ES-I3 (cell line): ENCODE results near the gene GALNT13.

Experiments
- H3K36me3 ChIP-seq: 2 replicates; pipeline ENCODE4 v1.6.1; 2013; ENCODE audit warnings: mild to moderate bottlenecking, low read length, control low read depth, moderate library complexity; ENCODE audit not compliant: insufficient read depth
- H3K4me1 ChIP-seq: 2 replicates; pipeline ENCODE4 v1.6.1; 2013; ENCODE audit warnings: mild to moderate bottlenecking, control low read depth, low read length; ENCODE audit not compliant: insufficient read depth
- H3K9ac ChIP-seq: 2 replicates; pipeline ENCODE4 v1.6.1; 2013; ENCODE audit warnings: low read depth, mild to moderate bottlenecking, low read length, moderate library complexity
- H3K9me3 ChIP-seq: 2 replicates; pipeline ENCODE4 v1.6.1; 2013; ENCODE audit warnings: mild to moderate bottlenecking, low read length, moderate library complexity; ENCODE audit not compliant: control insufficient read depth, insufficient read depth

Gene GALNT13

DNA sequence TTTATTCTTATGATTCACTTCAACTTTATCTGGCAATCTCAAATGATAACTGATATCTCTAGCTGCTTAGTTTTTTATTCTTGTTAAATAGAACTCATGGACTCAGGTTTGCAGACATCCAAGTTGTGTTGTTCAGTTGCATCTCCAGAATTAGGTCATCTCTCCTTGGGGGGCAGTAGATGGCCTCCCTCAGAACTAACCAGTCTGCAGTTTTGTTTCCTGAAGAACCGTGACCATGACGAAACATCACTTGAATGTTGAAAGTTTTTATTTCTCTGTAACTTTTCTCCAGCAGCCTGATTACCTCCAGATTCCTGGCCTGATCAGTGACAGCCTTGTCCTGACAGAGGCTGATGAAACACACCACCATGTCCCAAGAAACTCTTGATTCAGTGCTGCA is 321.5 kb downstream of the GALNT13 start:
- H3K36me3 ChIP-seq = no peaks in the 10 kb centered on the region
- no peaks in the 10 kb centered on the region for H3K4me1 ChIP-seq
- H3K9ac ChIP-seq = no peak overlapping the region
- H3K9me3 ChIP-seq = no peaks in the 10 kb centered on the region

DNA sequence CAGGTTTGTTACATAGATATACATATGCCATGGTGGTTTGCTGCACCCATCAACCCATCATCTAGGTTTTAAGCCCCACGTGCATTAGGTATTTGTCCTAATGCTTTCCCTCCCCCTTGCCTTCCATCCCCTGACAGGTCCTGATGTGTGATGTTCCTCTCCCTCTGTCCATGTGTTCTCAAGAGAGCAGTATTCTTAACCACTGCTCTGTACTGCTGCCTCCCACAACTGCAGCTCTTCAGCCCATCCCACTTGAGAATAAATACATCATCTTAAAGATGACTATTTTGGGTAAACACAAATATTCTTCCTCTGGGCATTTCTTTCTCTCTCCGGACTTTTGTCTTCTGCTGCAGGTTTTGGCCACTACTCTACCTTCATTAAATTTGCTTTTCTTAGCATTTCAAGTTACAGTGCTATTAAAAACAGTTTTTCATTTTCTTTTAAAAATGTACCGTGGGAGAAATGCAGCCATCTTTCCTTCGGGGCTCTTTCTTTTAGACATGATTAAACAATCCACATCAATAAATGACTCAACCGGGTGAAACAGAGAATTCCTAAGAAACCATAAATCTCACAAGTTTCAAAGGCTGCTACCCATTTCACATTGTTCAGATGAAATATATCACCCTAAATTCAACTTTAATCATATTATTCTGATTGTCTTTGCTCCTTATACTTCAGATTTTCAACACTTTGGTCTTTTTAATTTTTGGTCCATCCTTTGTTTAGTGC is 323.4 kb downstream of the GALNT13 start:
- H3K4me1 ChIP-seq = no peaks in the 10 kb centered on the region
- H3K9me3 ChIP-seq = no peaks in the 10 kb centered on the region
- H3K36me3 ChIP-seq = no peaks in the 10 kb centered on the region
- H3K9ac ChIP-seq = no peak overlapping the region

DNA sequence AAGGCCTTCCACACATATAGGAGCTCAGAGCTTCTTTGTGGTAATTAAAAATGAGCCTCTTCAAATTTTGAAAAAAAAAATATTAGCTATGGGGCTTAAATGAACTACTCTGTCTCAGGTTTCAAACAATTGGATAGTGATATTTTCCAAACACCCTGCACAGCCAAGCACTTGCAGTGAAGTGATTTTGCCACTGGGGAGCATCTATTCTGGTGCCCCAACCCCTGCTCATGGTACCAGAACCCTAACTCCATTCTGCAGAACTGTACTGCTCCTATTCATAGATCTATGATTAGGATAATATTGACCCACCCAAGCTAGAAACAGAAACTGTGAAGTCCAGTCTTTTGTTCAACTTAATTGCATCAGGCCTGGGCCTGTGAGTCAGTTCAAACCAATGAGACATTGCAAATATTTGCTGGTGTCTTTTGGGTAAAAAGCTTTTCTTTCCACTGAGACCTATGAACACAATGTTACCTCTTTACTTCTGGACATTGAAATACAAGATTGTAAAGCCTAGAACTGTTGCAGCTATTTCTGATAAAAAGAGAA is 324.0 kb downstream of the GALNT13 start:
- no peaks in the 10 kb centered on the region for H3K4me1 ChIP-seq
- H3K9ac ChIP-seq = no peak overlapping the region
- H3K36me3 ChIP-seq = no peaks in the 10 kb centered on the region
- H3K9me3 ChIP-seq = no peaks in the 10 kb centered on the region

DNA sequence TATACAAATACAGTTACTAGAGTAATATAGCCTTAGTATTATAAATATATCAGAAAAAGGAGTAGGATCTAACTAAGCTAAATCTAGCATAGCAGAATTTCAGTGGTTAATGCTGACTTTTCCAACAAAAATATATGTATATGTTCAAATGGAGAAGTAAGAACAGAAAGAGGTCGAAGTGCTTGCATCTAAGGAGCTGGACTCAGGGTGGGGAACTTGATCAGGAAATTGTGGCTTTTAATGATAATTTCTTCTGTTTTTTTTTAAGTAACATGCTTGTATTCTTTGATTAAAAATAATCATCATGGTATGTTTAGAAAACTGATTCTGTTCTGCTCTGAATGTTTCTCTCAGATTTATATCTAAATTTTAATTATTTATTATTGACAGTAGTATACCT is 327.1 kb downstream of the GALNT13 start:
- Histone ChIP-seq H3K9ac (no peak overlapping the region), H3K4me1 (no peaks in the 10 kb centered on the region), H3K9me3 (no peaks in the 10 kb centered on the region), H3K36me3 (no peaks in the 10 kb centered on the region)

DNA sequence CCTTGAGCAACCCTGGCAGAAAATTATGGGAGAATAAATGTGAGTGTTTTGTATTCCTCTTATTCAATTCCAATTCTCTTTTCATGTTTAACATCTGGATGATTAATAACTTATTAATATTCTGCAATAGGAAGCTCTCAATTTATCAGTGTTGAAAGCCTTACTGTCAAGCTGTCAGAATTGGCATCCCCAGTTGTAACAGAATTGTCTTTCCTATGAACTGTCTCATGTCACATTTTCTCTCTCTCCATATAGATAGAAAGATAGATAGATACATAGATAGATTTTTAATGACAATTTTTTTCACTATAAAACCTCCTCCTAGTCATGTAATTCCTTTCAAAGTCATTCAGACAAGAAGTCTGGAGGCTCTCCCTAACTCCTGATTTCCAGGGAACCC is 331.5 kb downstream of the GALNT13 start:
- H3K9ac ChIP-seq = no peak overlapping the region
- H3K4me1 ChIP-seq = no peaks in the 10 kb centered on the region
- no peaks in the 10 kb centered on the region for H3K36me3 ChIP-seq
- no peaks in the 10 kb centered on the region for H3K9me3 ChIP-seq

DNA sequence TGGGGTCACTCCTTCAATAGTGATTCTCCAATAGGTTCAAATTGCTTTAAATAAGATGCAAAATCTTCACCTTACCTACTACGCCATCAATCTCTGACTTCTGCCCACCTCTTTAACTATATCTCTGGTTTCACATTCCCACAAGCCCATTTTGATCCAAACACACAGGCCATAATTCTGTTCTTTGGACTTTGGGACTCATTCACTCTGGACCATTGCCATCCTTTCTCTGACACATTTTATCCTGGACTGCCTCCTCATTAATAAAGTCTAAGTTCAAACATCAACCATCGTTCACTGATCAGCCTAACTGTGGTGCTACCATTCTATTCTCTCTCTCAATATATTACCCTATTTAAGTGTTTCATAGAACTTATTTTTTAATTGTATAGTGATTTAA is 332.2 kb downstream of the GALNT13 start:
- no peak overlapping the region for H3K9ac ChIP-seq
- H3K36me3 ChIP-seq = no peaks in the 10 kb centered on the region
- no peaks in the 10 kb centered on the region for H3K4me1 ChIP-seq
- no peaks in the 10 kb centered on the region for H3K9me3 ChIP-seq

DNA sequence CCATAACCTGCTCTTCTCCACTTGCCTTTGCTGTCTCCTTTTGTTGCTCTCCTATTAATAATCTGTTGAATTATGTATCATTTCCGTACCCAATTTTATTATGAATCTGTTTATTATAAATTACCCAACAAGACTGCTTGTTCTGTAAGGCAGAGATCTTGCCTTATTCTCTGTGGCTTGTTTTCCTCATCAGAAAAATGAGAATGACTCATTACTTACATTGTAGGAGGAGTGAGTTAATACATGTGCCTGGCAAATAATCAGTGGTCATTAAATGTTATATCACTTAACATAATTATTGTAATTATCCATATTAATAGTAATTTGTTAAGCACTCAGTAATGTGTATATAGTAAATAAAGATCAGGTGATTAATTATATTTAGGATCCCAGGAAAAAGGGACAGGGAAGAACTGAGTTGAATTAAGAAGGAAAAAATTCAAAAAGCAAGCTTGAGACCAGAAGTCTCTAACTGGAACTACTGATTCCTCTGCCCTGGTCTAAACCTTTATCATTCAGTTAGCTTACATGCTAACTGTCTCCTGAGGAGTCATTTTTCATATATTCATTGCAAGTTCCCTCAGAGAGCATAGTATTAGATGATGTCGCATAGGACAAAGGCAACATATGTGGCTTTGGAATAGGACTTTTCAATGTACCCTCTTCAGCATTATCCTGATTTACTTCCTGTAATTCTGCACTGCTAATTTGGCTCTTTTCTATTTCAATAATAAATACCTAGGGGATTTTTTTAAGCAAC is 335.7 kb downstream of the GALNT13 start:
- H3K36me3 ChIP-seq = no peaks in the 10 kb centered on the region
- no peaks in the 10 kb centered on the region for H3K9me3 ChIP-seq
- H3K4me1 ChIP-seq = no peaks in the 10 kb centered on the region
- H3K9ac ChIP-seq = no peak overlapping the region

DNA sequence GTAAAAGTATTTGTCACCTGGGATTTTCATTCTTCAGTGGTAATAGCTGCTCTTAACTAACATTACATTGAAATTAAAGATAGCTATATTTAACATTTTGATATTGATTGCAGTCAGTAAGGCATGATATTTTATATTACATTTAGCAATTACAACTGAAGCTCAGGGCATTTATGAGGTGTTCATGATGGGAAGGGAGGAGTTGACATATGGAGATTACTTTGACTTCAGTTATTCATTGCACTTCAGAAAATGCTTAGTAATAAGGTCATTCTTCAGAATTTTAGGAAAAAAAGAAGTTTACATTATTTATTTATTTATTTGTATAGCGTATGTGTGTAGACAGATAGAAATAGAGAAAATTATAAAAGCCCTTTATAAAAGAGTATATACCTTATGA is 352.0 kb downstream of the GALNT13 start:
- H3K36me3 ChIP-seq = no peaks in the 10 kb centered on the region
- no peaks in the 10 kb centered on the region for H3K9me3 ChIP-seq
- H3K9ac ChIP-seq = no peak overlapping the region
- H3K4me1 ChIP-seq = peaks cover 4% of the 10 kb centered on the region; the same call in 1 of the 2 replicates

DNA sequence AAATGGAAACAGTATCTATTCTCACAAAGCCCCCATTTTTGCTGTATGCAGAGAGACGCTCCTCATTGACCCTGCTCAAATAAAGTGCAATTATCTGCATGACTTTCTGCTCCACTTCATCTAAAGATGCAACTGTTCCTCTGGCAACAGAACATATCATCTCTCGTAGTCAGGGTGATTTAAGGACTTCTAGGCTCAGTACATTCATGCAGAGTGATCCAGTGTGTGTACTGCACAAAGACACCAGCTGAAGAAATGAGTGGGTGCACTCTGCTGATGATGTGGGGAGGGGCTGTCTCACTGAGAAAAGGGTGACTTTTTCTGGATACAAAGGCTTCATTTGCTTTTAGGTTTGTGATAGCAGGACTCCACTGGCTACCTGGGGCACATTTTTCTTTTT is 355.2 kb downstream of the GALNT13 start:
- Histone ChIP-seq H3K9me3 (no peaks in the 10 kb centered on the region), H3K36me3 (no peaks in the 10 kb centered on the region), H3K4me1 (peaks cover 4% of the 10 kb centered on the region; the same call in 1 of the 2 replicates), H3K9ac (no peak overlapping the region)

DNA sequence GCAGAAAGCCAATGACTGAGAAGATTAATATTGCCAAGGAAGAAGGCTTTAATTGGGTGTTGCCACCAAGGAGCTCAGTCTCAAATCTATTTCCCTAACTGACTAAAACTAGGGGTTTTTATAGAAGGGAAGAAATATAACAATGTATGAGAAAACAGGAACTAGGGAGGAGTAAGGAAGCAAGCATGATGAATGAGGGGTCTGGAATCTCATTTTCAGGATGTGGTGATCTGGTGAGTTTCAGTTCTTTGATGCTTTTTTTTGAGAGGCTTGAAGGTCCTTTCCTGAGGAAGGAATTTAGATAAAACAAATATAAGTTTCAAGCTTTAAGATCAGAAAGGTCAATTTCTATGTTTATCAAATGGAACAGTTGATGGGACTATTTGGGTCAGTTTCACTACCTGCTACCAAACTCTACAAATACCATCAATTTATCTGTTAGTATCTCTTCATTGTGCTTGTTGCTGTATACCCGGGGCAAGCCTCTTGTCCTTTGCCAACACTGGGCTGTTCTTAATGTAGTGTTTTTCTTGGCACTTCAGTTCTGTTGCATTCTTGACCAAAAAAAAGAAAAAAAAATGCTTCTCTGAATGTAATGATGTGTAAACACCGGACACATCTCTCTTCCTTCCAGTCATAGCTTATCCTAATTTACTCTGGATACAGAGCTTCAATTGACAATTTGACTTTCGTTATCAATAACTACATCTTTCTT is 357.0 kb downstream of the GALNT13 start:
- H3K4me1 ChIP-seq = no peaks in the 10 kb centered on the region
- no peaks in the 10 kb centered on the region for H3K9me3 ChIP-seq

DNA sequence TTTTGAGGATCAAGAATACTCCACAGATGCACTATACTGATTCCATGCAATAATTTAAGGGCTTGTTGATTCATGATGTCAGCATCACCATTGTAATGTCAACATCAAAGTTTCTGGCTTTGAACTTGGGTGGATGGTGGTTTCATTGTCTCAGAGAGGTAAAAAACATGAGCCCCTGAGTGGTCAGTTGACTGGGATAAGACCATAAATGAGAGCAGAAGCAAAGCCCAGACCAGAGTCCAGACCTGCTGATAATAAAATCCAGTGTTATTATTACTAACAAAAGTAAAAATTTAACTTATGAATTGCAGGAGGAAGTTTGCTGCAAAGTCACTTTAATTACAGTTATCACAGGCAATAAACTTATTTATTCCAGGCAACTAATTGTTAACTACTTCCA is 358.2 kb downstream of the GALNT13 start:
- Histone ChIP-seq H3K9ac (no peak overlapping the region), H3K9me3 (no peaks in the 10 kb centered on the region), H3K4me1 (no peaks in the 10 kb centered on the region), H3K36me3 (no peaks in the 10 kb centered on the region)

More for the DNA sequence above, 357.0 kb downstream of the GALNT13 start:
- Histone ChIP-seq H3K9ac (no peak overlapping the region), H3K36me3 (no peaks in the 10 kb centered on the region)

DNA sequence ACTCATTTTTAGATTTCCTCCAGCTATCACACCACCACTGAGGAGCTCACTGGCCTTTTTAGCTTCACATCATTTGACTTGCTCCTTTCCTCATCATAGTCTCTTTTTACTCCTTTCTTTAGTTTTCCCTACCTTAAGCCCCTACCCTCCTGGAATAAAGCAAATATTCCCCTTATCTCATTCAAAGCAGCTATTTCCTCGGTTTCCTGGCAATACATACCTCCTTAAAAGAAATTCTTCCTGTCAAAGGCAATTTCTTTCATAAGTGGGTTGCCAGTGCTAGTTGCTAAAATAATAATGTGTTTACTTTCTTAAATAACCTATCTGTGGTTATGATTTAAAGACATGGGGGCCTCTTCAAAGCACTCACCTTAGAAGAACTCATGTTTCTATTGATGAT is 359.3 kb downstream of the GALNT13 start:
- Histone ChIP-seq H3K9me3 (no peaks in the 10 kb centered on the region), H3K36me3 (no peaks in the 10 kb centered on the region), H3K4me1 (no peaks in the 10 kb centered on the region), H3K9ac (no peak overlapping the region)

DNA sequence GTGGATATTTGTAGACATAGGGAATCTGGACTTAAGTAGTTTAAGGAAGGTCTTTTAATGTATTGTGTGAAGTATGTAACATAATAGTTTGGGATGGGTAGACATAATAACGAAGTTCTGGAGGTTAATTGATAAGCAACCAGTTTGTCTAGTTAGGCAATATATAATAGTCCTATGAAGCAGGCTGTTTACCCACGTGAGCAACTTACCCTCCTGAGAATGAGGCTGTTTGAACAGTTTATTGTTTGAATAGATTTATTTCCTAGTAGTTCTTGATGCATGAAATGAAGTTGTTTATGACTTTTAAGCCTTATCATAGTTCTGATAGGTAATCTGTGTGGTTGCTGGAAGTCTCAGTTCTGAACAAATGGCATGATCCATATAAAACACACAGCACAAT is 361.5 kb downstream of the GALNT13 start:
- H3K4me1 ChIP-seq = no peaks in the 10 kb centered on the region
- no peaks in the 10 kb centered on the region for H3K9me3 ChIP-seq
- no peaks in the 10 kb centered on the region for H3K36me3 ChIP-seq
- no peak overlapping the region for H3K9ac ChIP-seq

DNA sequence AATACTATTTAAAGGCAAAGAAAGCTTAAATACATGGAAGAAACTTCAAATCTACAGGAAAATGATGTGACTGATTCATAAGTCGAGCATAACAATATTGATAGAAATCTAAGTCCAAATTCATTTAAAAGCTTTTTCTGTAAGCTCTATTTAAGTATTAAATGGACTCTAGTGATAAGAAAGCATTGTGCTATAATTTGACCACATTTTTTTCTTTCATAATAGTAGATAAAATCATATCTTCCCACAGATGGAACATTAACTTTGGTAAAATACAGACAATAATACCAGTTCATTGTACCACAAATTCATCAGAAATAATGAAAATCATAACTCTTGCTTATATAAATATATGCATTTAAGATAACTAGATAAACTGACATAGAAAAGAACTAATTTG is 366.5 kb downstream of the GALNT13 start:
- Histone ChIP-seq H3K9me3 (no peaks in the 10 kb centered on the region), H3K36me3 (no peaks in the 10 kb centered on the region), H3K9ac (no peak overlapping the region), H3K4me1 (peaks cover 6% of the 10 kb centered on the region)
